HCT116 (cell line): ENCODE data around the gene KCTD14. TPM values are rescaled to one million over a fixed set of nuclear protein-coding genes. Genes with fewer than 3 reads are reported as not detected.

Experiments used
- ATAC-seq: fragments of 200-7000 bp; cut with Tn5 transposase; 2 replicates; pipeline ENCODE4 v1.9.1; 2020; ENCODE audit warnings: mild to moderate bottlenecking, moderate library complexity
- BruUV-seq: library from RNA; stranded (reverse); fragments of 400-500 nt; replicated peaks from 2 replicates; lab custom pipeline; 2021; lab: Mats Ljungman, UMichigan
- CTCF ChIA-PET: fragments of 300-600 bp; sonication (Branson Sonifier 250); formaldehyde crosslinking; loops from one replicate; lab custom pipeline; 2021; ENCODE audit warnings: antibody characterized with exemption; lab: Charles Lee
- POLR2A ChIA-PET: fragments of 300-600, 350-600 bp; sonication (Branson Sonifier 250); formaldehyde crosslinking; loops from one replicate; lab custom pipeline; 2021; ENCODE audit warnings: antibody characterized with exemption; lab: Charles Lee
- RAD21 ChIA-PET, 2 experiments: fragments of 300-600 bp; sonication (Branson Sonifier 250); formaldehyde crosslinking; loops; one replicate each; lab custom pipeline; 2023; ENCODE audit warnings: low total read pairs in 2 of 2; ENCODE audit not compliant: uncharacterized antibody in 2 of 2, unreplicated experiment in 2 of 2, low non-redundant PET in 1 of 2; lab: Charles Lee
- DNase-seq: peaks from one replicate; pipeline ENCODE4 v3.0.0-alpha.2; 2010; ENCODE audit warnings: low read depth, low spot score
- H2AFZ ChIP-seq: fragments of 200-600 bp; shearing (Covaris generic), sonication (generic); 2 replicates; pipeline ENCODE4 v1.6.1; 2017; ENCODE audit warnings: low read depth, mixed run types, mixed read lengths, antibody characterized with exemption, low read length; ENCODE audit not compliant: poor library complexity, severe bottlenecking
- H3K27ac ChIP-seq: 2 replicates; pipeline ENCODE4 v1.5.1; 2012; ENCODE audit warnings: low read depth, low read length
- H3K27me3 ChIP-seq: fragments of 200-600 bp; sonication (generic); 2 replicates; pipeline ENCODE4 v1.6.1; 2016; ENCODE audit warnings: mixed run types, low read length, mixed read lengths; ENCODE audit not compliant: insufficient read depth
- H3K36me3 ChIP-seq, 2 experiments: fragments of 200-500 bp in 1 of 2; fragments of 200-600 bp in 1 of 2; sonication (Bioruptor generic) in 1 of 2; sonication (generic) in 1 of 2; 2 replicates each; pipeline versions ENCODE4 v1.5.1 to v1.6.1; 2014 to 2016; ENCODE audit warnings: low read length in 2 of 2, inconsistent platforms in 1 of 2, mixed read lengths in 1 of 2, mixed run types in 1 of 2; ENCODE audit not compliant: insufficient read depth in 2 of 2, control insufficient read depth in 1 of 2
- H3K4me1 ChIP-seq, 2 experiments: fragments of 200-600 bp in 1 of 2; sonication (generic) in 1 of 2; 2 replicates each; pipeline versions ENCODE4 v1.5.1 to v1.6.1; 2012 to 2017; ENCODE audit warnings: low read length in 2 of 2, inconsistent platforms in 1 of 2, mild to moderate bottlenecking in 1 of 2, mixed read lengths in 1 of 2, mixed run types in 1 of 2, moderate library complexity in 1 of 2; ENCODE audit not compliant: insufficient read depth in 2 of 2, control insufficient read depth in 1 of 2
- H3K4me2 ChIP-seq: fragments of 200-600 bp; sonication (generic); 2 replicates; pipeline ENCODE4 v1.6.1; 2017; ENCODE audit warnings: mixed run types, low read length, mixed read lengths
- H3K4me3 ChIP-seq, 2 experiments: fragments of 200-600 bp in 1 of 2; sonication (generic) in 1 of 2; replicated peaks in 1 of 2; 2 replicates each; pipeline ENCODE4 v1.5.1; 2011 to 2016; ENCODE audit warnings: low read length in 2 of 2, control low read depth in 1 of 2, low read depth in 1 of 2, mild to moderate bottlenecking in 1 of 2, mixed read lengths in 1 of 2, mixed run types in 1 of 2
- H3K79me2 ChIP-seq: fragments of 200-600 bp; sonication (generic); 2 replicates; pipeline ENCODE4 v1.6.1; 2017; ENCODE audit warnings: mild to moderate bottlenecking, mixed run types, low read length, moderate library complexity, mixed read lengths; ENCODE audit not compliant: insufficient read depth
- H3K9ac ChIP-seq: fragments of 200-600 bp; sonication (generic); 2 replicates; pipeline ENCODE4 v1.6.1; 2016; ENCODE audit warnings: low read length, mixed read lengths
- H3K9me2 ChIP-seq: fragments of 200-600 bp; sonication (generic), shearing (Covaris generic); 2 replicates; pipeline ENCODE4 v1.6.1; 2017; ENCODE audit warnings: mixed run types, mild to moderate bottlenecking, moderate library complexity; ENCODE audit not compliant: insufficient read depth
- H3K9me3 ChIP-seq, 2 experiments: fragments of 200-500 bp in 1 of 2; fragments of 200-600 bp in 1 of 2; sonication (Bioruptor generic) in 1 of 2; sonication (generic) in 1 of 2; 2 replicates each; pipeline ENCODE4 v1.6.1; 2014 to 2017; ENCODE audit warnings: low read length in 2 of 2, mixed read lengths in 2 of 2, inconsistent platforms in 1 of 2, low read depth in 1 of 2, mild to moderate bottlenecking in 1 of 2, mixed run types in 1 of 2, moderate library complexity in 1 of 2; ENCODE audit not compliant: control insufficient read depth in 1 of 2, insufficient read depth in 1 of 2
- H4K20me1 ChIP-seq: fragments of 200-600 bp; sonication (generic), shearing (Covaris generic); 2 replicates; pipeline ENCODE4 v1.6.1; 2017; ENCODE audit warnings: mixed run types, mild to moderate bottlenecking, moderate library complexity; ENCODE audit not compliant: insufficient read depth
- ELF1 ChIP-seq: IDR thresholded peaks from 2 replicates; pipeline ENCODE4 v1.6.1; 2012; ENCODE audit warnings: low read depth, borderline replicate concordance
- EZH2 ChIP-seq: fragments of 200-600 bp; sonication (generic); IDR thresholded peaks from 2 replicates; pipeline ENCODE4 v1.6.1; 2017; ENCODE audit warnings: antibody characterized with exemption, mixed run types
- FOSL1 ChIP-seq: IDR thresholded peaks from 2 replicates; pipeline ENCODE4 v1.6.1; 2012; ENCODE audit warnings: low read depth
- POLR2A ChIP-seq: IDR thresholded peaks from 2 replicates; pipeline ENCODE4 v1.7.0; 2011; ENCODE audit warnings: borderline replicate concordance; ENCODE audit not compliant: insufficient read depth, insufficient read length; ENCODE audit errors: extremely low read depth
- RAD21 ChIP-seq: IDR thresholded peaks from 2 replicates; pipeline ENCODE4 v1.6.1; 2012; ENCODE audit warnings: low read depth, mild to moderate bottlenecking
- SIN3A ChIP-seq: IDR thresholded peaks from 2 replicates; pipeline ENCODE4 v1.6.1; 2012; ENCODE audit warnings: low read depth
- SP1 ChIP-seq: IDR thresholded peaks from 2 replicates; pipeline ENCODE4 v1.6.1; 2012; ENCODE audit warnings: low read depth
- TCF7L2 ChIP-seq: IDR thresholded peaks from 2 replicates; pipeline ENCODE4 v1.7.0; 2011; ENCODE audit warnings: borderline replicate concordance, inconsistent platforms; ENCODE audit not compliant: insufficient read depth, insufficient read length; ENCODE audit errors: extremely low read depth
- YY1 ChIP-seq: IDR thresholded peaks from 2 replicates; pipeline ENCODE4 v1.6.1; 2011; ENCODE audit warnings: low read length, low read depth, moderate library complexity, mild to moderate bottlenecking; ENCODE audit not compliant: insufficient replicate concordance; ENCODE audit errors: extremely low read depth
- ZFX ChIP-seq: fragments of 450-650 bp; IDR thresholded peaks from 2 replicates; pipeline ENCODE4 v1.6.1; 2017
- intact Hi-C: fragments of 100-400 bp; cut with micrococcal nuclease; formaldehyde crosslinking; loops from 2 replicates; pipeline ENCODE4 v1.10.0; 2022
- total RNA-seq: library from RNA; stranded (reverse); gene quantifications from one replicate; pipeline ENCODE4 v1.2.1, GENCODE V29; 2021; ENCODE audit not compliant: unreplicated experiment
- TF ChIP-seq, protein P1 (sequence below): IDR thresholded peaks from 2 replicates; pipeline ENCODE4 v1.6.1; 2012
- TF ChIP-seq, protein P2 (sequence below): IDR thresholded peaks from 2 replicates; pipeline ENCODE4 v1.6.1; 2012; ENCODE audit warnings: low read depth
- TF ChIP-seq, protein P3 (sequence below), 3 experiments: fragments of 200-600 bp in 1 of 3; sonication (generic) in 1 of 3; IDR thresholded peaks in 2 of 3; conservative IDR thresholded peaks in 1 of 3; 2 replicates each; pipeline ENCODE4 v1.5.1; 2012 to 2017; ENCODE audit warnings: low read depth in 2 of 3, low read length in 2 of 3, antibody characterized with exemption in 1 of 3, borderline replicate concordance in 1 of 3, control low read depth in 1 of 3, mild to moderate bottlenecking in 1 of 3, mixed read lengths in 1 of 3, mixed run types in 1 of 3, moderate library complexity in 1 of 3; ENCODE audit not compliant: insufficient read depth in 1 of 3
- TF ChIP-seq, protein P4 (sequence below): IDR thresholded peaks from 2 replicates; pipeline ENCODE4 v1.6.1; 2011; ENCODE audit warnings: mild to moderate bottlenecking, low read length, moderate library complexity; ENCODE audit not compliant: insufficient replicate concordance; ENCODE audit errors: extremely low read depth
- TF ChIP-seq, protein P5 (sequence below): IDR thresholded peaks from 2 replicates; pipeline ENCODE4 v1.6.1; 2012

KCTD14 gene
- total RNA-seq, 1 experiment from 2014 or later, result 15.2 TPM

DNA sequence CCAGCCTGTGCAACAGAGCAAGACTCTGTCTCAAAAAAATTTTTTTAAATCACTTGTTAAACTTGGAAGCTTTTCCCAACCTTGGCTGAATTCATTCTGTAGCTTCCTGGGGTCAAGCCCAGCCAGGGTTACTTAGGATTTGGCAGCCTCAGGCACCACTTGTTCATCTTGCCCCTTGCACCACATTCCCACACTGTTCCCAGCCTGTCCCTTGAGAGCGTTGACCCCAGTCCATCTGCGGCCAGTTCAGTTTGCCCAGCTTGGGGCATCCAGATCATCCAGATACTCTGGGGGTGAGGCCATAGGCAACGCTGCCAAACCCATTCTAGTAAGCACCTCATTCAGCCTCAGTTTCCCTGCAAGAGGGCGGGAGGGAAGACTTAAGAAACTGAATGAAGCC, 31.9 kb upstream of the KCTD14 start:
- no peak for TF ChIP-seq SP1
- no peak for TF ChIP-seq ZFX
- TF ChIP-seq EZH2, result no peak
- TF ChIP-seq RAD21, result no peak
- TF ChIP-seq, protein P1, sequence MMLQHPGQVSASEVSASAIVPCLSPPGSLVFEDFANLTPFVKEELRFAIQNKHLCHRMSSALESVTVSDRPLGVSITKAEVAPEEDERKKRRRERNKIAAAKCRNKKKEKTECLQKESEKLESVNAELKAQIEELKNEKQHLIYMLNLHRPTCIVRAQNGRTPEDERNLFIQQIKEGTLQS, result no peak
- no peak for TF ChIP-seq TCF7L2
- no peak for TF ChIP-seq SIN3A
- TF ChIP-seq FOSL1, result no peak
- no peak for TF ChIP-seq ELF1
- TF ChIP-seq, protein P2, sequence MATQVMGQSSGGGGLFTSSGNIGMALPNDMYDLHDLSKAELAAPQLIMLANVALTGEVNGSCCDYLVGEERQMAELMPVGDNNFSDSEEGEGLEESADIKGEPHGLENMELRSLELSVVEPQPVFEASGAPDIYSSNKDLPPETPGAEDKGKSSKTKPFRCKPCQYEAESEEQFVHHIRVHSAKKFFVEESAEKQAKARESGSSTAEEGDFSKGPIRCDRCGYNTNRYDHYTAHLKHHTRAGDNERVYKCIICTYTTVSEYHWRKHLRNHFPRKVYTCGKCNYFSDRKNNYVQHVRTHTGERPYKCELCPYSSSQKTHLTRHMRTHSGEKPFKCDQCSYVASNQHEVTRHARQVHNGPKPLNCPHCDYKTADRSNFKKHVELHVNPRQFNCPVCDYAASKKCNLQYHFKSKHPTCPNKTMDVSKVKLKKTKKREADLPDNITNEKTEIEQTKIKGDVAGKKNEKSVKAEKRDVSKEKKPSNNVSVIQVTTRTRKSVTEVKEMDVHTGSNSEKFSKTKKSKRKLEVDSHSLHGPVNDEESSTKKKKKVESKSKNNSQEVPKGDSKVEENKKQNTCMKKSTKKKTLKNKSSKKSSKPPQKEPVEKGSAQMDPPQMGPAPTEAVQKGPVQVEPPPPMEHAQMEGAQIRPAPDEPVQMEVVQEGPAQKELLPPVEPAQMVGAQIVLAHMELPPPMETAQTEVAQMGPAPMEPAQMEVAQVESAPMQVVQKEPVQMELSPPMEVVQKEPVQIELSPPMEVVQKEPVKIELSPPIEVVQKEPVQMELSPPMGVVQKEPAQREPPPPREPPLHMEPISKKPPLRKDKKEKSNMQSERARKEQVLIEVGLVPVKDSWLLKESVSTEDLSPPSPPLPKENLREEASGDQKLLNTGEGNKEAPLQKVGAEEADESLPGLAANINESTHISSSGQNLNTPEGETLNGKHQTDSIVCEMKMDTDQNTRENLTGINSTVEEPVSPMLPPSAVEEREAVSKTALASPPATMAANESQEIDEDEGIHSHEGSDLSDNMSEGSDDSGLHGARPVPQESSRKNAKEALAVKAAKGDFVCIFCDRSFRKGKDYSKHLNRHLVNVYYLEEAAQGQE, result no peak
- TF ChIP-seq, protein P3, sequence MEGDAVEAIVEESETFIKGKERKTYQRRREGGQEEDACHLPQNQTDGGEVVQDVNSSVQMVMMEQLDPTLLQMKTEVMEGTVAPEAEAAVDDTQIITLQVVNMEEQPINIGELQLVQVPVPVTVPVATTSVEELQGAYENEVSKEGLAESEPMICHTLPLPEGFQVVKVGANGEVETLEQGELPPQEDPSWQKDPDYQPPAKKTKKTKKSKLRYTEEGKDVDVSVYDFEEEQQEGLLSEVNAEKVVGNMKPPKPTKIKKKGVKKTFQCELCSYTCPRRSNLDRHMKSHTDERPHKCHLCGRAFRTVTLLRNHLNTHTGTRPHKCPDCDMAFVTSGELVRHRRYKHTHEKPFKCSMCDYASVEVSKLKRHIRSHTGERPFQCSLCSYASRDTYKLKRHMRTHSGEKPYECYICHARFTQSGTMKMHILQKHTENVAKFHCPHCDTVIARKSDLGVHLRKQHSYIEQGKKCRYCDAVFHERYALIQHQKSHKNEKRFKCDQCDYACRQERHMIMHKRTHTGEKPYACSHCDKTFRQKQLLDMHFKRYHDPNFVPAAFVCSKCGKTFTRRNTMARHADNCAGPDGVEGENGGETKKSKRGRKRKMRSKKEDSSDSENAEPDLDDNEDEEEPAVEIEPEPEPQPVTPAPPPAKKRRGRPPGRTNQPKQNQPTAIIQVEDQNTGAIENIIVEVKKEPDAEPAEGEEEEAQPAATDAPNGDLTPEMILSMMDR (IDR thresholded peaks at IDR 0.05 in 2 of 3, conservative IDR thresholded peaks at IDR 0.05 in 1 of 3; ENCODE audit: borderline replicate concordance in 1 of 3, insufficient read depth in 1 of 3, low read depth in 2 of 3, low read length in 2 of 3), result no peak
- TF ChIP-seq, protein P4, sequence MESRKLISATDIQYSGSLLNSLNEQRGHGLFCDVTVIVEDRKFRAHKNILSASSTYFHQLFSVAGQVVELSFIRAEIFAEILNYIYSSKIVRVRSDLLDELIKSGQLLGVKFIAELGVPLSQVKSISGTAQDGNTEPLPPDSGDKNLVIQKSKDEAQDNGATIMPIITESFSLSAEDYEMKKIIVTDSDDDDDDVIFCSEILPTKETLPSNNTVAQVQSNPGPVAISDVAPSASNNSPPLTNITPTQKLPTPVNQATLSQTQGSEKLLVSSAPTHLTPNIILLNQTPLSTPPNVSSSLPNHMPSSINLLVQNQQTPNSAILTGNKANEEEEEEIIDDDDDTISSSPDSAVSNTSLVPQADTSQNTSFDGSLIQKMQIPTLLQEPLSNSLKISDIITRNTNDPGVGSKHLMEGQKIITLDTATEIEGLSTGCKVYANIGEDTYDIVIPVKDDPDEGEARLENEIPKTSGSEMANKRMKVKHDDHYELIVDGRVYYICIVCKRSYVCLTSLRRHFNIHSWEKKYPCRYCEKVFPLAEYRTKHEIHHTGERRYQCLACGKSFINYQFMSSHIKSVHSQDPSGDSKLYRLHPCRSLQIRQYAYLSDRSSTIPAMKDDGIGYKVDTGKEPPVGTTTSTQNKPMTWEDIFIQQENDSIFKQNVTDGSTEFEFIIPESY, result no peak
- TF ChIP-seq, protein P5, sequence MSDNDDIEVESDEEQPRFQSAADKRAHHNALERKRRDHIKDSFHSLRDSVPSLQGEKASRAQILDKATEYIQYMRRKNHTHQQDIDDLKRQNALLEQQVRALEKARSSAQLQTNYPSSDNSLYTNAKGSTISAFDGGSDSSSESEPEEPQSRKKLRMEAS, result no peak
- TF ChIP-seq POLR2A, result no peak
- TF ChIP-seq YY1, result no peak
- no peak for ATAC-seq
- ChIA-PET RAD21 (no interaction called here), POLR2A (interaction anchor here (0.8 kb wide), 1 partner anchor 13 kb away, joined by 3 read pairs; no protein-coding TSS in a partner anchor), CTCF (interaction anchor here (2.1 kb wide), 1 partner anchor 9 kb away, joined by 7 read pairs; no protein-coding TSS in a partner anchor)
- Histone ChIP-seq H2AFZ (no peak overlapping the region), H3K36me3 (no peaks in the 10 kb centered on the region), H3K4me2 (no peak overlapping the region), H3K79me2 (no peaks in the 10 kb centered on the region), H3K9me2 (no peaks in the 10 kb centered on the region), H4K20me1 (no peaks in the 10 kb centered on the region), H3K4me3 (no peak overlapping the region), H3K27ac (no peak overlapping the region), H3K9ac (no peak overlapping the region), H3K27me3 (no peaks in the 10 kb centered on the region), H3K9me3 (no peaks in the 10 kb centered on the region), H3K4me1 (peaks cover 3 to 11% of the 10 kb centered on the region in 2 experiments; a peak in 2 of 4 replicates)
- no TSS peak for BruUV-seq
- intact Hi-C loops, result no loop called here
- DNase-seq, result no peak
